ENCODE measurements around the gene CALR. TPM values are rescaled to one million over a fixed set of nuclear protein-coding genes. Genes with fewer than 3 reads are reported as not detected.

The CALR gene
- total and polyA plus RNA-seq, 10 donors = 150 to 828 (median 406) TPM

GRCh38 chr19:12991296-12991695 is 52.9 kb downstream of the CALR start:
- intact Hi-C loops (cut with DNase I; ENCODE audit: low total_unique reads) = no loop called here
- no peak for DNase-seq
- no peaks in the 10 kb centered on the region for H3K36me3 ChIP-seq
- TF ChIP-seq CTCF (IDR thresholded peaks at IDR 0.05 in 8 of 11, conservative IDR thresholded peaks at IDR 0.05 in 3 of 11) = no peak
- no peak for TF ChIP-seq POLR2A (IDR thresholded peaks at IDR 0.05)
- no peak for TF ChIP-seq POLR2AphosphoS5 (IDR thresholded peaks at IDR 0.05)
- 93 to 96% (median 94%) methylated on average over 5 of the region's 5 CpGs for WGBS, 5 donors
- peaks cover 0 to 13% (median 10%) of the 10 kb centered on the region in 6 donors for H3K4me1 ChIP-seq
- H3K4me3 ChIP-seq = no peak overlapping the region
- H3K27ac ChIP-seq = no peak overlapping the region
- peaks cover 0 to 19% (median 3%) of the 10 kb centered on the region in 7 donors for H3K27me3 ChIP-seq (replicated peaks in 1 of 7)
- H3K9me3 ChIP-seq = no peaks in the 10 kb centered on the region

- 91 to 95% (median 92%) methylated on average over 11 of the region's 11 CpGs for WGBS, 5 donors
- TF ChIP-seq CTCF (IDR thresholded peaks at IDR 0.05 in 8 of 11, conservative IDR thresholded peaks at IDR 0.05 in 3 of 11) (no peak), POLR2A (IDR thresholded peaks at IDR 0.05) (no peak), POLR2AphosphoS5 (IDR thresholded peaks at IDR 0.05) (no peak)
- DNase-seq = no peak
- intact Hi-C loops (cut with DNase I; ENCODE audit: low total_unique reads) = no loop called here
- H3K27ac ChIP-seq = no peak overlapping the region
- H3K4me3 ChIP-seq = no peak overlapping the region
- H3K9me3 ChIP-seq = no peaks in the 10 kb centered on the region
- H3K27me3 ChIP-seq (replicated peaks in 1 of 7) = peaks cover 0 to 28% (median 5%) of the 10 kb centered on the region in 7 donors
- peaks cover 0 to 27% (median 20%) of the 10 kb centered on the region in 6 donors for H3K4me1 ChIP-seq
- H3K36me3 ChIP-seq = no peaks in the 10 kb centered on the region
Observed at GRCh38 chr19:12992729-12993128, 54.3 kb downstream of the CALR start.

- Histone ChIP-seq H3K4me1 (peaks cover 0 to 30% (median 20%) of the 10 kb centered on the region in 6 donors), H3K9me3 (no peaks in the 10 kb centered on the region), H3K4me3 (no peak overlapping the region), H3K27ac (no peak overlapping the region), H3K27me3 (replicated peaks in 1 of 7) (peaks cover 0 to 25% (median 5%) of the 10 kb centered on the region in 7 donors), H3K36me3 (peaks cover 0 to 2% (median 0%) of the 10 kb centered on the region in 6 donors)
- intact Hi-C loops (cut with DNase I; ENCODE audit: low total_unique reads) = no loop called here
- no peak for DNase-seq
- no peak for TF ChIP-seq POLR2A (IDR thresholded peaks at IDR 0.05)
- TF ChIP-seq CTCF (IDR thresholded peaks at IDR 0.05 in 8 of 11, conservative IDR thresholded peaks at IDR 0.05 in 3 of 11) = no peak
- TF ChIP-seq POLR2AphosphoS5 (IDR thresholded peaks at IDR 0.05) = no peak
- WGBS, 5 donors = 68 to 98% (median 92%) methylated on average over 3 to 7 of the region's 7 CpGs
Observed at GRCh38 chr19:12993562-12993961, 55.2 kb downstream of the CALR start.

Small RNA genes within 50 kb of the gene (microRNA-seq; reads per million reads assigned to microRNA genes)
- gene MIR5695 (0 to 0.70 (median 0.36) reads per million in 3 donors), gene MIR6515 (1.7 to 2.9 (median 2.5) reads per million in 3 donors)

Small RNA genes within 50 kb of the gene (small RNA-seq; reads per million reads assigned to genes)
- gene MIR5695 (0 to 0.23 (median 0.07) reads per million in 4 donors), gene MIR6515 (0 to 0.14 (median 0.06) reads per million in 4 donors)

Other genes with a start within 250 kb of the CALR start
- 1 to 10 TPM; 1.7 to 5.3 (median 3.8) TPM for gene FBXW9, start 242.0 kb upstream of the CALR start, total RNA-seq
- gene FBXW9, start 242.0 kb upstream of the CALR start, polyA plus RNA-seq = 1 to 10 TPM; 4.8 to 7.4 (median 5.2) TPM
- gene TNPO2, start 214.7 kb upstream of the CALR start, total RNA-seq = 10 to 100 TPM; 47.5 to 83.6 (median 61.5) TPM
- gene TNPO2, start 214.7 kb upstream of the CALR start, polyA plus RNA-seq = 10 to 100 TPM; 15.8 to 30.4 (median 22.9) TPM
- gene TRIR, start 203.9 kb upstream of the CALR start, total RNA-seq = 100 to 1,000 TPM; 127 to 225 (median 150) TPM
- gene TRIR, start 203.9 kb upstream of the CALR start, polyA plus RNA-seq = 100 to 1,000 TPM; 346 to 403 (median 386) TPM
- gene GET3, start 201.1 kb upstream of the CALR start, total RNA-seq = 10 to 100 TPM; 32.7 to 50.7 (median 38.4) TPM
- 10 to 100 TPM; 35.4 to 68.0 (median 52.8) TPM for gene GET3, start 201.1 kb upstream of the CALR start, polyA plus RNA-seq
- not detected for gene BEST2, start 186.8 kb upstream of the CALR start, total RNA-seq
- not detected for gene BEST2, start 186.8 kb upstream of the CALR start, polyA plus RNA-seq
- gene HOOK2, start 163.1 kb upstream of the CALR start, total RNA-seq = 10 to 100 TPM; 14.8 to 27.4 (median 25.2) TPM
- 10 to 100 TPM in 2 of 3 donors, 1 to 10 TPM in 1; 7.1 to 24.3 (median 20.5) TPM for gene HOOK2, start 163.1 kb upstream of the CALR start, polyA plus RNA-seq
- 100 to 1,000 TPM; 102 to 363 (median 189) TPM for gene JUNB, start 147.1 kb upstream of the CALR start, total RNA-seq
- 100 to 1,000 TPM in 1 of 3 donors, 10 to 100 TPM in 2; 57.5 to 118 (median 64.0) TPM for gene JUNB, start 147.1 kb upstream of the CALR start, polyA plus RNA-seq
- gene PRDX2, start 136.8 kb upstream of the CALR start, total RNA-seq = 100 to 1,000 TPM in 6 of 7 donors, 10 to 100 TPM in 1; 97.9 to 203 (median 140) TPM
- gene PRDX2, start 136.8 kb upstream of the CALR start, polyA plus RNA-seq = 100 to 1,000 TPM in 2 of 3 donors, 10 to 100 TPM in 1; 78.3 to 123 (median 108) TPM
- gene THSD8, start 136.5 kb upstream of the CALR start, total RNA-seq = 1 to 10 TPM in 4 of 7 donors, not detected in 3; 1.1 to 4.8 (median 3.4) TPM
- 1 to 10 TPM; 5.2 to 9.1 (median 5.7) TPM for gene THSD8, start 136.5 kb upstream of the CALR start, polyA plus RNA-seq
- 10 to 100 TPM in 6 of 7 donors, 1 to 10 TPM in 1; 9.8 to 15.9 (median 11.7) TPM for gene RNASEH2A, start 132.0 kb upstream of the CALR start, total RNA-seq
- 10 to 100 TPM in 2 of 3 donors, 1 to 10 TPM in 1; 4.4 to 12.2 (median 11.4) TPM for gene RNASEH2A, start 132.0 kb upstream of the CALR start, polyA plus RNA-seq
- gene RTBDN, start 104.0 kb upstream of the CALR start, total RNA-seq = not detected
- not detected for gene RTBDN, start 104.0 kb upstream of the CALR start, polyA plus RNA-seq
- gene MAST1, start 100.1 kb upstream of the CALR start, total RNA-seq = under 1 TPM in 6 of 7 donors, not detected in 1; 0.23 to 0.65 (median 0.33) TPM
- gene MAST1, start 100.1 kb upstream of the CALR start, polyA plus RNA-seq = under 1 TPM in 2 of 3 donors, not detected in 1; 0.12 to 0.32 TPM
- 10 to 100 TPM; 20.4 to 36.1 (median 24.4) TPM for gene DNASE2, start 57.2 kb upstream of the CALR start, total RNA-seq
- gene DNASE2, start 57.2 kb upstream of the CALR start, polyA plus RNA-seq = 10 to 100 TPM; 19.5 to 33.9 (median 28.1) TPM
- 10 to 100 TPM in 1 of 7 donors, 1 to 10 TPM in 3, under 1 TPM in 2, not detected in 1; 0.44 to 13.0 (median 2.7) TPM for gene KLF1, start 51.4 kb upstream of the CALR start, total RNA-seq
- gene KLF1, start 51.4 kb upstream of the CALR start, polyA plus RNA-seq = under 1 TPM; 0.13 to 0.67 (median 0.33) TPM
- 10 to 100 TPM; 19.0 to 48.4 (median 29.3) TPM for gene GCDH, start 47.4 kb upstream of the CALR start, total RNA-seq
- 10 to 100 TPM; 16.3 to 29.4 (median 20.1) TPM for gene GCDH, start 47.4 kb upstream of the CALR start, polyA plus RNA-seq
- gene SYCE2, start 19.3 kb upstream of the CALR start, total RNA-seq = under 1 TPM in 1 of 7 donors, not detected in 6; 0.74 TPM
- under 1 TPM; 0.29 to 0.85 (median 0.30) TPM for gene SYCE2, start 19.3 kb upstream of the CALR start, polyA plus RNA-seq
- 10 to 100 TPM; 32.8 to 49.9 (median 42.2) TPM for gene FARSA, start 4.9 kb upstream of the CALR start, total RNA-seq
- gene FARSA, start 4.9 kb upstream of the CALR start, polyA plus RNA-seq = 10 to 100 TPM; 25.1 to 55.4 (median 36.3) TPM
- gene RAD23A, start 7.3 kb downstream of the CALR start, total RNA-seq = 100 to 1,000 TPM in 1 of 7 donors, 10 to 100 TPM in 6; 80.4 to 109 (median 90.8) TPM
- 100 to 1,000 TPM in 2 of 3 donors, 10 to 100 TPM in 1; 88.6 to 134 (median 115) TPM for gene RAD23A, start 7.3 kb downstream of the CALR start, polyA plus RNA-seq
- 10 to 100 TPM; 12.8 to 33.4 (median 15.8) TPM for gene GADD45GIP1, start 18.6 kb downstream of the CALR start, total RNA-seq
- 10 to 100 TPM; 39.7 to 47.9 (median 40.8) TPM for gene GADD45GIP1, start 18.6 kb downstream of the CALR start, polyA plus RNA-seq
- gene DAND5, start 31.0 kb downstream of the CALR start, total RNA-seq = not detected
- not detected for gene DAND5, start 31.0 kb downstream of the CALR start, polyA plus RNA-seq
- 10 to 100 TPM; 12.3 to 41.4 (median 26.7) TPM for gene NFIX, start 56.9 kb downstream of the CALR start, total RNA-seq
- 1 to 10 TPM; 1.1 to 7.7 (median 1.5) TPM for gene NFIX, start 56.9 kb downstream of the CALR start, polyA plus RNA-seq
- gene LYL1, start 164.2 kb downstream of the CALR start, total RNA-seq = 10 to 100 TPM; 35.5 to 69.4 (median 50.0) TPM
- gene LYL1, start 164.2 kb downstream of the CALR start, polyA plus RNA-seq = 10 to 100 TPM; 63.7 to 86.9 (median 68.0) TPM
- gene TRMT1, start 178.1 kb downstream of the CALR start, total RNA-seq = 10 to 100 TPM; 27.7 to 72.8 (median 37.5) TPM
- gene TRMT1, start 178.1 kb downstream of the CALR start, polyA plus RNA-seq = 100 to 1,000 TPM in 2 of 3 donors, 10 to 100 TPM in 1; 76.2 to 109 (median 107) TPM
- gene NACC1, start 179.7 kb downstream of the CALR start, total RNA-seq = 10 to 100 TPM; 22.0 to 47.0 (median 37.7) TPM
- gene NACC1, start 179.7 kb downstream of the CALR start, polyA plus RNA-seq = 10 to 100 TPM in 1 of 3 donors, 1 to 10 TPM in 2; 5.5 to 32.8 (median 7.1) TPM
- gene STX10, start 211.8 kb downstream of the CALR start, total RNA-seq = 10 to 100 TPM; 43.8 to 89.5 (median 55.8) TPM
- 10 to 100 TPM; 78.3 to 98.0 (median 93.7) TPM for gene STX10, start 211.8 kb downstream of the CALR start, polyA plus RNA-seq
- 100 to 1,000 TPM in 4 of 7 donors, 10 to 100 TPM in 3; 59.7 to 131 (median 104) TPM for gene IER2, start 211.8 kb downstream of the CALR start, total RNA-seq
- gene IER2, start 211.8 kb downstream of the CALR start, polyA plus RNA-seq = 10 to 100 TPM; 56.7 to 92.2 (median 76.6) TPM

Measured in spleen (tissue), 11 donors.